GM23338 (cell line): ENCODE data around the gene HOXB6.

Experiments used
- CTCF ChIP-seq, 2 experiments: fragments of 200-600 bp in 1 of 2; sonication (generic) in 1 of 2; conservative IDR thresholded peaks; 2 replicates each; pipeline versions ENCODE4 v1.5.1 to v1.6.1; 2016 to 2017; ENCODE audit warnings: antibody characterized with exemption in 2 of 2, low read depth in 2 of 2, mild to moderate bottlenecking in 2 of 2, moderate library complexity in 1 of 2
- EZH2 ChIP-seq: fragments of 200-600 bp; sonication (generic); IDR thresholded peaks from one replicate; pipeline ENCODE4 v1.8.0; 2017; ENCODE audit warnings: antibody characterized with exemption, mild to moderate bottlenecking, low read depth; ENCODE audit not compliant: unreplicated experiment
- POLR2AphosphoS5 ChIP-seq: IDR thresholded peaks from 2 replicates; pipeline ENCODE4 v1.6.1; 2016; ENCODE audit warnings: antibody characterized with exemption, low read depth
- REST ChIP-seq: IDR thresholded peaks from one replicate; pipeline ENCODE4 v1.6.1; 2018; ENCODE audit warnings: antibody characterized with exemption; ENCODE audit not compliant: unreplicated experiment

GRCh38 chr17:48649741-48650140, 45.0 kb upstream of the HOXB6 start:
- TF ChIP-seq CTCF (conservative IDR thresholded peaks at IDR 0.05; ENCODE audit: low read depth in 2 of 2) (no peak), POLR2AphosphoS5 (no peak), EZH2 (no peak), REST (no peak)
